ENCODE data around the gene PCDHB11.

DNA sequence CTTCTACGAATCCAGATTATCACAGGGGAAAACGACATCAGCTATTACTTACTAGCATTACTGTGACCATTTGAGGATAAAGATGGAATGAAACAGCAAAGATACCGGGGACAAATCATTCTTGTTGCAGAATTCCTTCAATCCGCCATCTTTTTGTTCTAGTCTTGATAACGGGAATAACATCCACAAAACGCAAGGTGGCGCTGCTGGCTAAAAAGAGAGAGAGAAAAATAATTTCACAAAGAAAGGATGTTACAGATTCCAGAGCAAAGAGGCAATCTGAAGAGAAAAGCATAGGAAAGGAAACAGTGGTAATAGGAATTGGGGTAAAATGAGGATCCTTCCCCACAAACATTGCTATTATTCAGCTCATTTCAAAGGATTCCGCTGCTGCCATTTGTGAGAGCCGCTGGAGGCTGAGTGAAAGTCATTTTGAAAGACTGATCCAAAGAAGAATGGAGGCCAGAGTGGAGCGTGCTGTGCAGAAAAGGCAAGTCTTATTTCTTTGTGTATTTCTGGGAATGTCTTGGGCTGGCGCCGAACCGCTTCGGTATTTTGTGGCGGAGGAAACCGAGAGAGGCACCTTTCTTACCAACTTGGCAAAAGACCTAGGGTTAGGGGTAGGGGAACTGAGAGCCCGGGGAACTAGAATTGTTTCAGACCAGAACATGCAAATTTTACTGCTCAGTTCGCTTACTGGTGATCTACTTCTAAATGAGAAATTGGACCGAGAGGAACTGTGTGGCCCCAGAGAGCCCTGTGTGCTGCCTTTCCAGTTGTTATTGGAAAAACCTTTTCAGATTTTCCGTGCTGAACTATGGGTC, 26.8 kb upstream of the PCDHB11 start, which contains the start of gene PCDHB7:
- no peak for TF ChIP-seq L3MBTL2 (conservative IDR thresholded peaks at IDR 0.05)
- TF ChIP-seq NFRKB (IDR thresholded peaks at IDR 0.05): no peak
- no peak for TF ChIP-seq ARNT (IDR thresholded peaks at IDR 0.05)
- TF ChIP-seq BHLHE40 (IDR thresholded peaks at IDR 0.05; ENCODE audit: borderline replicate concordance): no peak
- no peak for TF ChIP-seq FOXK2 (IDR thresholded peaks at IDR 0.05)
- TF ChIP-seq FOXM1 (IDR thresholded peaks at IDR 0.05; ENCODE audit: borderline replicate concordance): no peak
- TF ChIP-seq SP1 (IDR thresholded peaks at IDR 0.05): no peak
- no peak for TF ChIP-seq SUZ12 (IDR thresholded peaks at IDR 0.05)
- no peak for TF ChIP-seq TARDBP (IDR thresholded peaks at IDR 0.05)
- no peak for TF ChIP-seq FOXA1 (IDR thresholded peaks at IDR 0.05)
- TF ChIP-seq, protein P1, sequence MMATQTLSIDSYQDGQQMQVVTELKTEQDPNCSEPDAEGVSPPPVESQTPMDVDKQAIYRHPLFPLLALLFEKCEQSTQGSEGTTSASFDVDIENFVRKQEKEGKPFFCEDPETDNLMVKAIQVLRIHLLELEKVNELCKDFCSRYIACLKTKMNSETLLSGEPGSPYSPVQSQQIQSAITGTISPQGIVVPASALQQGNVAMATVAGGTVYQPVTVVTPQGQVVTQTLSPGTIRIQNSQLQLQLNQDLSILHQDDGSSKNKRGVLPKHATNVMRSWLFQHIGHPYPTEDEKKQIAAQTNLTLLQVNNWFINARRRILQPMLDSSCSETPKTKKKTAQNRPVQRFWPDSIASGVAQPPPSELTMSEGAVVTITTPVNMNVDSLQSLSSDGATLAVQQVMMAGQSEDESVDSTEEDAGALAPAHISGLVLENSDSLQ (IDR thresholded peaks at IDR 0.05): no peak
- TF ChIP-seq HDGF (IDR thresholded peaks at IDR 0.05; ENCODE audit: borderline replicate concordance): no peak
